Left renal pelvis (tissue), 4 donors: Measurements from ENCODE around the gene GAS1. TPM values are rescaled to one million over a fixed set of nuclear protein-coding genes. Genes with fewer than 3 reads are reported as not detected.

ENCODE experiments used
- DNase-seq, 4 donors: peaks; one replicate each; pipeline ENCODE4 v3.0.0-alpha.2; 2013; ENCODE audit warnings: low read depth in 4 of 4, low spot score in 3 of 4
- polyA plus RNA-seq, 4 donors: library from polyadenylated mRNA; unstranded; fragments of 120-200 nt; gene quantifications; one replicate each; pipeline ENCODE4 v1.2.1, GENCODE V29; 2013; ENCODE audit not compliant: insufficient read length in 4 of 4

Gene GAS1
- polyA plus RNA-seq, 4 donors = 49.9 to 217 (median 53.1) TPM

GRCh38 chr9:86939321-86939720 lies 8.0 kb downstream of the GAS1 start:
- DNase-seq = no peak

GRCh38 chr9:86938780-86939179 lies 8.5 kb downstream of the GAS1 start:
- DNase-seq = no peak

DNA sequence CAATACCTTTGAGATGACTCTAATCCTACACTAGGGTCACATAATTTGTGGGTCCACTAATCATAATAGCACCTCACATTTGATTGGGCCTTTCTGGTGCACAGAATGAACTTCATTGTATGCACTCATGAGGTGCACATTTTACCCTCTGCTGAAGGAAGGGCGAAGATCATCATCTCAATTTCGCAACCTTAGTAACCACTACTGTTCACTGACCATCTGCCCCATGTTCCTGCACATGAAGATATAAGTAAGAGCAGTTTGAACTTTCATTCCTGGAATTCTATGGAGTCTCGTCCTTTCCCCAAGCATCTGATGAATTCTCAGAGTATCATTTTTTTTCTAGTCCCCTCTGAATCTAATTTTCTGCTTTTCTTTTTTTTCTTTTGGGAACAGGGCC lies 21.2 kb downstream of the GAS1 start:
- DNase-seq = no peak

- DNase-seq = no peak
Measured at GRCh38 chr9:86925686-86926085, 21.6 kb downstream of the GAS1 start.

GRCh38 chr9:86924206-86924605 lies 23.1 kb downstream of the GAS1 start:
- no peak for DNase-seq

- no peak for DNase-seq
Measured at GRCh38 chr9:86921151-86921923, 26.0 kb downstream of the GAS1 start.

GRCh38 chr9:86918556-86918955 lies 28.8 kb downstream of the GAS1 start:
- DNase-seq = no peak

GRCh38 chr9:86912210-86912609 lies 35.1 kb downstream of the GAS1 start:
- no peak for DNase-seq

GRCh38 chr9:86909388-86909787 lies 37.9 kb downstream of the GAS1 start:
- DNase-seq = no peak

- DNase-seq = no peak
Measured at GRCh38 chr9:86908261-86908660, 39.0 kb downstream of the GAS1 start.

DNA sequence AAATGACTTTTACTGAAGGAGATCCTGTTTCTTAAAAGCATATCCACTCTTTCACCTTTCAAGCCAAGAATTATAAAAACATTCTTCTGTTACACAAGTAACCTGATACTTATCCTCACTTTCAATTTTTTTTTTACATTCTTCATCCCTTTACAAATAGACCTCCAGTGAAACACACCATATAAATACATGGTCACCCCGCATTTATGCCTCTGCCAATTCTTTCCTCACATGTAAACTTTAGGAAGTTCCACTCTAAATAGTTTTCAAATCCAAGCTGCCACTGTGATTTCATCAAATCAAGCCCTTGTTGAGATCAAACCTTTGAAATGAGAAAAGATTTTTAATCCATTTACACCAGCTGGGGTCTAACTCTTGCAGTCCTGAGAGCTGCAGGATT lies 40.0 kb downstream of the GAS1 start:
- no peak for DNase-seq

GRCh38 chr9:86903734-86904085 lies 43.6 kb downstream of the GAS1 start:
- DNase-seq = peak in 1 of 4 donors; percentile 8

GRCh38 chr9:86902991-86903733 lies 44.1 kb downstream of the GAS1 start:
- peak; percentile 54 to 77 (median 62) for DNase-seq

DNA sequence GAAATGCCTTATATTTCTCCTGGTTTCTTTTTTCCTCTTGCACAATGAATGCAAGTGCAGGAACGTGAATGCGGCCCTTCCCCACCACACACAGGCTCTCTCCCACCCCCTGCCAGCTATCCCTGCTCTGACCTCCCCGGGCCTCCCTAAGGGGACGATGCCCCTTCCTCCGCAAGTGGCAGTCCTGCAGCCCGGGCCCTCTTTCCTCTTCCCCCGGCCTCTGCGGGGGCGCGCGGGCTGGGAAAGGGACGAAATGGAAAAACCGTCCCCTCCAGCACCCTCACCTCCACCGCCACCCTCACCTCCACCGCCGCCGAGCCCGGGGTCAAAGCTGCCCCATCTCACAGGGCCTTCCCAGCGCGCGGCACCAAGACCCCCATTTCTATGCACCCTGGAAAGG lies 44.7 kb downstream of the GAS1 start:
- DNase-seq = peak in 2 of 4 donors; percentile 10

GRCh38 chr9:86902176-86902575 lies 45.1 kb downstream of the GAS1 start:
- no peak for DNase-seq

DNA sequence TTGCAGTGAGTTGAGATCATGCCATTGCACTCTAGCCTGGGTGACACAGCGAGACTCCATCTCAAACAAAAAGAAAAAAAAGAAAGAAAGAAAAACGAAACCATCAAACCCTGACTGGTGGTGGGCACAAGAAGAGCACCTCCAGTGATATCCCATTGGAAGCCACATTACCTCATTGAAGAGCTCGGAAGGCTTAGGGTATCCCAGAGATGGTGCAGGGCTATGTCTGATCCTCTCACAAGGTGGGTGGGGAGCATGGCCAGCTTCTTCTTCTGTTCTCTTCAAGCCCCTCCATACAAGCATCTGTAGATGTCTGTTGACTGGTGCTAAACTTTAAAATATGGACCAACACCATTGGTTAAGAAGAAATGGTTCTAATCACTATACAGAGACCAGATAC lies 45.8 kb downstream of the GAS1 start:
- DNase-seq = no peak
